ENCODE measurements around the gene TUBB2B. TPM values are rescaled to one million over a fixed set of nuclear protein-coding genes. Genes with fewer than 3 reads are reported as not detected.
A peak's percentile ranks its signal among the peaks of the same experiment; 100 is the strongest.

TUBB2B gene
- total and polyA plus RNA-seq, 2 donors (not counting 3 experiments of a cell fraction or from before 2014, with no cell fraction given): 5.1 to 8.3 TPM

DNA sequence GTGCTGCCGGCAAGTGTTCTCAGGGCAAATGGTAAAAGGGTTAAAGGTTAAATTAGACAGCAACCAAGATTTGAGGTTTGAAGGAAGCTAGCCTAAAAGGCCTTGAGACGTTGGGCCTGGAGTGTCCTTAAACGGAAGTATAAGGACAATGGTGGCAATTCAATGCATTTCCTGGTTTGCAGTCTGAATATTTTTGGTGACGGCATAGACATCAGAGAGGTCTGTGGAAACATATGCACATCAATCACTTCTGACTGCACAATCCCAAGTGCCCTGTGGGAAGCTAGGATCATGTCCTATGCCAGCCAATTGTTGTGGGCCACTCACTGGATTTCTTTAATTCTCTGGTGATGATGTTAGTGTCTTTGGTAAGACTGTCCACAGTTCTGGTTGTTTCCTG is 44.4 kb downstream of the TUBB2B start:
- CTCF ChIA-PET: interaction anchor here (1.0 kb wide), 1 partner anchor 68 kb away, joined by 3 read pairs; no protein-coding TSS in a partner anchor
- Histone ChIP-seq H3K27ac (ENCODE audit: insufficient read depth, low read depth, low read length) (no peak overlapping the region), H3K4me2 (ENCODE audit: insufficient read depth, low read length) (no peak overlapping the region), H2AFZ (ENCODE audit: low read depth, low read length) (no peak overlapping the region), H3K79me2 (ENCODE audit: control insufficient read depth, insufficient read depth, low read length) (no peaks in the 10 kb centered on the region), H3K9me3 (replicated peaks; ENCODE audit: control insufficient read depth, insufficient read depth, low read length) (no peaks in the 10 kb centered on the region), H4K20me1 (replicated peaks; ENCODE audit: control insufficient read depth, extremely low read depth, insufficient read depth, low read length) (no peaks in the 10 kb centered on the region), H3K9ac (replicated peaks; ENCODE audit: extremely low read depth, insufficient read depth, low read length) (no peak overlapping the region), H3K9me1 (replicated peaks; ENCODE audit: control insufficient read depth, extremely low read depth, insufficient read depth, low read length) (no peaks in the 10 kb centered on the region), H3K4me3 (replicated peaks in 1 of 3; ENCODE audit: insufficient read depth in 1 of 3, low read depth in 1 of 3, low read length in 3 of 3) (no peak overlapping the region), H3K4me1 (ENCODE audit: control insufficient read depth, extremely low read depth, insufficient read depth, low read length) (no peaks in the 10 kb centered on the region), H3K27me3 (ENCODE audit: control insufficient read depth in 2 of 2, insufficient read depth in 2 of 2, low read length in 2 of 2) (peaks cover 11 to 17% of the 10 kb centered on the region in 2 experiments), H3K36me3 (ENCODE audit: control insufficient read depth in 2 of 2, extremely low read depth in 1 of 2, insufficient read depth in 2 of 2, low read length in 2 of 2) (no peaks in the 10 kb centered on the region)
- no peak for TF ChIP-seq FOS (IDR thresholded peaks at IDR 0.05; ENCODE audit: borderline replicate concordance, insufficient read depth, low read length)
- no peak for TF ChIP-seq JUN (IDR thresholded peaks at IDR 0.05; ENCODE audit: borderline replicate concordance, insufficient read depth, insufficient read length, low read depth)
- TF ChIP-seq, protein P1, sequence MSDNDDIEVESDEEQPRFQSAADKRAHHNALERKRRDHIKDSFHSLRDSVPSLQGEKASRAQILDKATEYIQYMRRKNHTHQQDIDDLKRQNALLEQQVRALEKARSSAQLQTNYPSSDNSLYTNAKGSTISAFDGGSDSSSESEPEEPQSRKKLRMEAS (IDR thresholded peaks at IDR 0.05; ENCODE audit: insufficient read depth, insufficient read length): no peak
- no peak for TF ChIP-seq MYC (IDR thresholded peaks at IDR 0.05; ENCODE audit: low read depth, low read length)
- no peak for TF ChIP-seq POLR2A (IDR thresholded peaks at IDR 0.05; ENCODE audit: low read depth, low read length)
- TF ChIP-seq POLR2AphosphoS5 (IDR thresholded peaks at IDR 0.05; ENCODE audit: insufficient read depth, low read depth, low read length): no peak
- TF ChIP-seq GATA2 (IDR thresholded peaks at IDR 0.05; ENCODE audit: insufficient read depth, insufficient read length, low read depth, low read length): no peak
- dilution Hi-C loops (cut with MboI; ENCODE audit: extremely low pct_ligation_motif_present, low sequenced_read_pairs) (no loop called here), intact Hi-C loops (cut with micrococcal nuclease) (no loop called here)
- DNase-seq (ENCODE audit: low read depth, low spot score) (peak; percentile 13), FAIRE-seq (no peak)
- POLR2A ChIA-PET: no interaction called here
- no TSS peak for BruUV-seq (replicated peaks)

DNA sequence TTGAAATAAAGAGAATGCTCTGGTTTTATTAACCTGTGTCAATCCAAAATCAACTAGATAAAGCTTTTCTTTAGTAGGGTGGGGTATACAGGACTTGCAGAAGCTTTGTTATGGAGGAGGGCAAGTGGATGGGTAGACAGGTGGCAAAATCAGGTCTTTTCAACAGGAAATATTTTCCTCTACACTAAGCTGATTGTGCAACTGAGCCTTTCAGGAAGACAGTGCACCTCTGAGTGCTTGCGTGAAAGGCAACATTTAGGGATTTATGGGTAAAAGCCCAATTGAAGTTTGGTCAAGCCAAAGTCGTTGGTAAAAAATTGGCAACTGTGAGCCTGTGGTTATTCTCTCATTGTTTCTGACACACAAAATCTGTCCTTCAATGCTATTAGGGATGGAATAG is 46.3 kb downstream of the TUBB2B start:
- DNase-seq (ENCODE audit: low read depth, low spot score) (no peak), FAIRE-seq (no peak)
- Histone ChIP-seq H4K20me1 (replicated peaks; ENCODE audit: control insufficient read depth, extremely low read depth, insufficient read depth, low read length) (no peaks in the 10 kb centered on the region), H3K27me3 (ENCODE audit: control insufficient read depth in 2 of 2, insufficient read depth in 2 of 2, low read length in 2 of 2) (peaks cover 8 to 13% of the 10 kb centered on the region in 2 experiments), H3K9me3 (replicated peaks; ENCODE audit: control insufficient read depth, insufficient read depth, low read length) (no peaks in the 10 kb centered on the region), H2AFZ (ENCODE audit: low read depth, low read length) (no peak overlapping the region), H3K9ac (replicated peaks; ENCODE audit: extremely low read depth, insufficient read depth, low read length) (no peak overlapping the region), H3K36me3 (ENCODE audit: control insufficient read depth in 2 of 2, extremely low read depth in 1 of 2, insufficient read depth in 2 of 2, low read length in 2 of 2) (no peaks in the 10 kb centered on the region), H3K4me3 (replicated peaks in 1 of 3; ENCODE audit: insufficient read depth in 1 of 3, low read depth in 1 of 3, low read length in 3 of 3) (no peak overlapping the region), H3K79me2 (ENCODE audit: control insufficient read depth, insufficient read depth, low read length) (no peaks in the 10 kb centered on the region), H3K27ac (ENCODE audit: insufficient read depth, low read depth, low read length) (no peak overlapping the region), H3K4me1 (ENCODE audit: control insufficient read depth, extremely low read depth, insufficient read depth, low read length) (peaks cover 5% of the 10 kb centered on the region), H3K4me2 (ENCODE audit: insufficient read depth, low read length) (no peak overlapping the region), H3K9me1 (replicated peaks; ENCODE audit: control insufficient read depth, extremely low read depth, insufficient read depth, low read length) (no peaks in the 10 kb centered on the region)
- no TSS peak for BruUV-seq (replicated peaks)
- no peak for TF ChIP-seq POLR2A (IDR thresholded peaks at IDR 0.05; ENCODE audit: low read depth, low read length)
- TF ChIP-seq MYC (IDR thresholded peaks at IDR 0.05; ENCODE audit: low read depth, low read length): no peak
- TF ChIP-seq FOS (IDR thresholded peaks at IDR 0.05; ENCODE audit: borderline replicate concordance, insufficient read depth, low read length): no peak
- TF ChIP-seq, protein P2, sequence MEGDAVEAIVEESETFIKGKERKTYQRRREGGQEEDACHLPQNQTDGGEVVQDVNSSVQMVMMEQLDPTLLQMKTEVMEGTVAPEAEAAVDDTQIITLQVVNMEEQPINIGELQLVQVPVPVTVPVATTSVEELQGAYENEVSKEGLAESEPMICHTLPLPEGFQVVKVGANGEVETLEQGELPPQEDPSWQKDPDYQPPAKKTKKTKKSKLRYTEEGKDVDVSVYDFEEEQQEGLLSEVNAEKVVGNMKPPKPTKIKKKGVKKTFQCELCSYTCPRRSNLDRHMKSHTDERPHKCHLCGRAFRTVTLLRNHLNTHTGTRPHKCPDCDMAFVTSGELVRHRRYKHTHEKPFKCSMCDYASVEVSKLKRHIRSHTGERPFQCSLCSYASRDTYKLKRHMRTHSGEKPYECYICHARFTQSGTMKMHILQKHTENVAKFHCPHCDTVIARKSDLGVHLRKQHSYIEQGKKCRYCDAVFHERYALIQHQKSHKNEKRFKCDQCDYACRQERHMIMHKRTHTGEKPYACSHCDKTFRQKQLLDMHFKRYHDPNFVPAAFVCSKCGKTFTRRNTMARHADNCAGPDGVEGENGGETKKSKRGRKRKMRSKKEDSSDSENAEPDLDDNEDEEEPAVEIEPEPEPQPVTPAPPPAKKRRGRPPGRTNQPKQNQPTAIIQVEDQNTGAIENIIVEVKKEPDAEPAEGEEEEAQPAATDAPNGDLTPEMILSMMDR (IDR thresholded peaks at IDR 0.05; ENCODE audit: extremely low read depth in 1 of 2, insufficient read depth in 1 of 2, low read depth in 1 of 2, low read length in 2 of 2): no peak
- TF ChIP-seq JUN (IDR thresholded peaks at IDR 0.05; ENCODE audit: borderline replicate concordance, insufficient read depth, insufficient read length, low read depth): no peak
- no peak for TF ChIP-seq EZH2 (IDR thresholded peaks at IDR 0.05; ENCODE audit: borderline replicate concordance, low read depth, low read length, severe bottlenecking)
- TF ChIP-seq, protein P1 (IDR thresholded peaks at IDR 0.05; ENCODE audit: insufficient read depth, insufficient read length): no peak
- TF ChIP-seq GATA2 (IDR thresholded peaks at IDR 0.05; ENCODE audit: insufficient read depth, insufficient read length, low read depth, low read length): no peak
- TF ChIP-seq POLR2AphosphoS5 (IDR thresholded peaks at IDR 0.05; ENCODE audit: insufficient read depth, low read depth, low read length): no peak
- CTCF ChIA-PET: interaction anchor here (1.0 kb wide), 1 partner anchor 70 kb away, joined by 3 read pairs; no protein-coding TSS in a partner anchor
- POLR2A ChIA-PET: no interaction called here
- intact Hi-C loops (cut with micrococcal nuclease) (no loop called here), dilution Hi-C loops (cut with MboI; ENCODE audit: extremely low pct_ligation_motif_present, low sequenced_read_pairs) (no loop called here)
